Measurements from ENCODE around the gene GRIN2A.

GRCh38 chr16:10178526-10178925 is 3.7 kb downstream of the GRIN2A start:
- TF ChIP-seq EZH2 (IDR thresholded peaks at IDR 0.05; ENCODE audit: insufficient read depth, poor library complexity, severe bottlenecking) (no peak), EZH2phosphoT487 (IDR thresholded peaks at IDR 0.05; ENCODE audit: insufficient read depth, low read depth) (no peak)

Data from GM23248 (cell line).